HG03469 (cell line): ENCODE results near the gene TRIM15.
"Not testable (repeated sequence)": the region's sequence is repeated elsewhere in the genome, so short reads cannot be mapped to it uniquely, and the experiment has no call there.

ENCODE experiments used
- ATAC-seq: cut with Tn5 transposase; IDR thresholded peaks from one replicate; pipeline ENCODE4 v1.9.1; 2021; ENCODE audit warnings: mild to moderate bottlenecking, moderate library complexity, moderate number of reproducible peaks; ENCODE audit not compliant: unreplicated experiment

Gene TRIM15

DNA sequence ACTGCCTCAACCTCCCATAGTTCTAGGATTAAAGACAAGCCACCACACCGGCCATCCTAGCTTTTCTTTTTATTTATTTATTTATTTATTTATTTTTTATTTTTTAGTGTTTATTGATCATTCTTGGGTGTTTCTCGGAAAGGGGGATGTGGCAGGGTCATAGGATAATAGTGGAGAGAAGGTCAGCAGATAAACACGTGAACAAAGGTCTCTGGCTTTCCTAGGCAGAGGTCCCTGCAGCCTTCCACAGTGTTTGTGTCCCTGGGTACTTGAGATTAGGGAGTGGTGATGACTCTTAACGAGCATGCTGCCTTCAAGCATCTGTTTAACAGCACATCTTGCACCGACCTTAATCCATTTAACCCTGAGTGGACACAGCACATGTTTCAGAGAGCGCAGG, 58.0 kb downstream of the TRIM15 start:
- not testable (repeated sequence) for ATAC-seq

DNA sequence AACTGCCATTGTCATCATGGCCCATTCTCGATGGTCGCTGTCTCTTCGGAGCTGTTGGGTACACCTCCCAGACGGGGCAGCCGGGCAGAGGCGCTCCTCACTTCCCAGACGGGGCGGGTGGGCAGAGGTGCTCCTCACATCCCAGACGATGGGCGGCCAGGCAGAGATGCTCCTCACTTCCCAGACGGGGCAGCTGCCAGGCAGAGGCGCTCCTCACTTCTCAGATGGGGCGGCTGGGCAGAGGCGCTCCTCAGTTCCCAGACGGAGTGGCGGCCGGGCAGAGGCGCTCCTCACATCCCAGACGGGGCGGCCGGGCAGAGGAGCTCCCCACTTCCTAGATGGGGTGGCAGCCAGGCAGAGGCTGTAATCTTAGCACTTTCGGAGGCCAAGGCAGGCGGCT, 58.6 kb downstream of the TRIM15 start:
- ATAC-seq: not testable (repeated sequence)
